Measurements from ENCODE around the gene MRPS11.
"Not testable (repeated sequence)": the region's sequence is repeated elsewhere in the genome, so short reads cannot be mapped to it uniquely, and the experiment has no call there.

Gene MRPS11

GRCh38 chr15:88473661-88474293 lies 6.3 kb downstream of the MRPS11 start:
- WGBS (ENCODE audit: insufficient coverage, insufficient read length): no CpG with 5 or more reads among the region's 4 CpGs
- not testable (repeated sequence) for H3K4me3 ChIP-seq (ENCODE audit: low read length); H3K4me1 ChIP-seq (ENCODE audit: control insufficient read depth, insufficient read depth, low read length); H3K27me3 ChIP-seq (ENCODE audit: control insufficient read depth, insufficient read depth, low read length); DNase-seq (ENCODE audit: low read depth, low spot score); H3K9me3 ChIP-seq (ENCODE audit: control insufficient read depth, insufficient read depth, low read length); H3K27ac ChIP-seq (ENCODE audit: low read length)
- H3K36me3 ChIP-seq (ENCODE audit: control insufficient read depth, insufficient read depth, low read length): peaks cover 10% of the 10 kb centered on the region; the same call in 1 of the 2 replicates

- Histone ChIP-seq H3K4me3 (ENCODE audit: low read length) (no peak overlapping the region), H3K27me3 (ENCODE audit: control insufficient read depth, insufficient read depth, low read length) (no peaks in the 10 kb centered on the region), H3K36me3 (ENCODE audit: control insufficient read depth, insufficient read depth, low read length) (peaks cover 10% of the 10 kb centered on the region; the same call in 1 of the 2 replicates), H3K4me1 (ENCODE audit: control insufficient read depth, insufficient read depth, low read length) (no peaks in the 10 kb centered on the region), H3K9me3 (ENCODE audit: control insufficient read depth, insufficient read depth, low read length) (no peaks in the 10 kb centered on the region), H3K27ac (ENCODE audit: low read length) (no peak overlapping the region)
- no peak for DNase-seq (ENCODE audit: low read depth, low spot score)
- WGBS (ENCODE audit: insufficient coverage, insufficient read length): no CpG with 5 or more reads among the region's 8 CpGs
Measured at GRCh38 chr15:88476635-88477060, 9.1 kb downstream of the MRPS11 start.

GRCh38 chr15:88477126-88477525 lies 9.6 kb downstream of the MRPS11 start:
- H3K27me3 ChIP-seq (ENCODE audit: control insufficient read depth, insufficient read depth, low read length): no peaks in the 10 kb centered on the region
- no peak for DNase-seq (ENCODE audit: low read depth, low spot score)
- WGBS (ENCODE audit: insufficient coverage, insufficient read length): no CpG with 5 or more reads among the region's 7 CpGs
- no peak overlapping the region for H3K27ac ChIP-seq (ENCODE audit: low read length)
- no peaks in the 10 kb centered on the region for H3K9me3 ChIP-seq (ENCODE audit: control insufficient read depth, insufficient read depth, low read length)
- no peaks in the 10 kb centered on the region for H3K4me1 ChIP-seq (ENCODE audit: control insufficient read depth, insufficient read depth, low read length)
- H3K36me3 ChIP-seq (ENCODE audit: control insufficient read depth, insufficient read depth, low read length): peaks cover 10% of the 10 kb centered on the region; the same call in 1 of the 2 replicates
- no peak overlapping the region for H3K4me3 ChIP-seq (ENCODE audit: low read length)

GRCh38 chr15:88477904-88478303 lies 10.4 kb downstream of the MRPS11 start:
- H3K9me3 ChIP-seq (ENCODE audit: control insufficient read depth, insufficient read depth, low read length): no peaks in the 10 kb centered on the region
- H3K4me3 ChIP-seq (ENCODE audit: low read length): no peak overlapping the region
- H3K27ac ChIP-seq (ENCODE audit: low read length): no peak overlapping the region
- no peaks in the 10 kb centered on the region for H3K4me1 ChIP-seq (ENCODE audit: control insufficient read depth, insufficient read depth, low read length)
- H3K36me3 ChIP-seq (ENCODE audit: control insufficient read depth, insufficient read depth, low read length): peaks cover 10% of the 10 kb centered on the region; the same call in 1 of the 2 replicates
- no CpG with 5 or more reads among the region's 5 CpGs for WGBS (ENCODE audit: insufficient coverage, insufficient read length)
- H3K27me3 ChIP-seq (ENCODE audit: control insufficient read depth, insufficient read depth, low read length): no peaks in the 10 kb centered on the region
- DNase-seq (ENCODE audit: low read depth, low spot score): no peak

- WGBS (ENCODE audit: insufficient coverage, insufficient read length): no CpG with 5 or more reads among the region's 3 CpGs
- no peak overlapping the region for H3K4me3 ChIP-seq (ENCODE audit: low read length)
- no peaks in the 10 kb centered on the region for H3K9me3 ChIP-seq (ENCODE audit: control insufficient read depth, insufficient read depth, low read length)
- no peak for DNase-seq (ENCODE audit: low read depth, low spot score)
- no peaks in the 10 kb centered on the region for H3K27me3 ChIP-seq (ENCODE audit: control insufficient read depth, insufficient read depth, low read length)
- peaks cover 1% of the 10 kb centered on the region; the same call in 1 of the 2 replicates for H3K4me1 ChIP-seq (ENCODE audit: control insufficient read depth, insufficient read depth, low read length)
- 0 out of 2 replicates have a peak, but pooled peaks cover 5% of the 10 kb centered on the region for H3K36me3 ChIP-seq (ENCODE audit: control insufficient read depth, insufficient read depth, low read length)
- no peak overlapping the region for H3K27ac ChIP-seq (ENCODE audit: low read length)
Measured at GRCh38 chr15:88479169-88479568, 11.7 kb downstream of the MRPS11 start.

GRCh38 chr15:88480981-88481380 lies 13.5 kb downstream of the MRPS11 start:
- Histone ChIP-seq H3K27ac (ENCODE audit: low read length) (no peak overlapping the region), H3K4me1 (ENCODE audit: control insufficient read depth, insufficient read depth, low read length) (peaks cover 3% of the 10 kb centered on the region)

GRCh38 chr15:88482263-88482662 lies 14.8 kb downstream of the MRPS11 start:
- Histone ChIP-seq H3K27me3 (ENCODE audit: control insufficient read depth, insufficient read depth, low read length) (no peaks in the 10 kb centered on the region), H3K4me3 (ENCODE audit: low read length) (no peak overlapping the region), H3K36me3 (ENCODE audit: control insufficient read depth, insufficient read depth, low read length) (0 out of 2 replicates have a peak, but pooled peaks cover 2% of the 10 kb centered on the region), H3K27ac (ENCODE audit: low read length) (no peak overlapping the region), H3K4me1 (ENCODE audit: control insufficient read depth, insufficient read depth, low read length) (peaks cover 3% of the 10 kb centered on the region), H3K9me3 (ENCODE audit: control insufficient read depth, insufficient read depth, low read length) (no peaks in the 10 kb centered on the region)
- WGBS (ENCODE audit: insufficient coverage, insufficient read length): no CpG with 5 or more reads among the region's 1 CpG
- no peak for DNase-seq (ENCODE audit: low read depth, low spot score)

More at GRCh38 chr15:88480981-88481380, 13.5 kb downstream of the MRPS11 start:
- Histone ChIP-seq H3K4me3 (ENCODE audit: low read length) (no peak overlapping the region), H3K36me3 (ENCODE audit: control insufficient read depth, insufficient read depth, low read length) (0 out of 2 replicates have a peak, but pooled peaks cover 2% of the 10 kb centered on the region), H3K27me3 (ENCODE audit: control insufficient read depth, insufficient read depth, low read length) (no peaks in the 10 kb centered on the region), H3K9me3 (ENCODE audit: control insufficient read depth, insufficient read depth, low read length) (no peaks in the 10 kb centered on the region)
- no CpG with 5 or more reads among the region's 8 CpGs for WGBS (ENCODE audit: insufficient coverage, insufficient read length)
- DNase-seq (ENCODE audit: low read depth, low spot score): no peak

GRCh38 chr15:88484682-88485331 lies 17.3 kb downstream of the MRPS11 start:
- no peak overlapping the region for H3K4me3 ChIP-seq (ENCODE audit: low read length)
- no peak overlapping the region for H3K27ac ChIP-seq (ENCODE audit: low read length)
- no peak for DNase-seq (ENCODE audit: low read depth, low spot score)
- H3K9me3 ChIP-seq (ENCODE audit: control insufficient read depth, insufficient read depth, low read length): no peaks in the 10 kb centered on the region
- no CpG with 5 or more reads among the region's 10 CpGs for WGBS (ENCODE audit: insufficient coverage, insufficient read length)
- H3K27me3 ChIP-seq (ENCODE audit: control insufficient read depth, insufficient read depth, low read length): no peaks in the 10 kb centered on the region
- H3K4me1 ChIP-seq (ENCODE audit: control insufficient read depth, insufficient read depth, low read length): peaks cover 3% of the 10 kb centered on the region
- no peaks in the 10 kb centered on the region for H3K36me3 ChIP-seq (ENCODE audit: control insufficient read depth, insufficient read depth, low read length)

GRCh38 chr15:88487178-88487795 lies 19.8 kb downstream of the MRPS11 start:
- H3K27me3 ChIP-seq (ENCODE audit: control insufficient read depth, insufficient read depth, low read length): no peaks in the 10 kb centered on the region
- WGBS (ENCODE audit: insufficient coverage, insufficient read length): no CpG with 5 or more reads among the region's 2 CpGs
- no peaks in the 10 kb centered on the region for H3K9me3 ChIP-seq (ENCODE audit: control insufficient read depth, insufficient read depth, low read length)
- no peak overlapping the region for H3K4me3 ChIP-seq (ENCODE audit: low read length)
- H3K27ac ChIP-seq (ENCODE audit: low read length): no peak overlapping the region
- H3K4me1 ChIP-seq (ENCODE audit: control insufficient read depth, insufficient read depth, low read length): peaks cover 3% of the 10 kb centered on the region
- H3K36me3 ChIP-seq (ENCODE audit: control insufficient read depth, insufficient read depth, low read length): no peaks in the 10 kb centered on the region
- DNase-seq (ENCODE audit: low read depth, low spot score): no peak

GRCh38 chr15:88487796-88488523 lies 20.5 kb downstream of the MRPS11 start:
- Histone ChIP-seq H3K27me3 (ENCODE audit: control insufficient read depth, insufficient read depth, low read length) (no peaks in the 10 kb centered on the region), H3K36me3 (ENCODE audit: control insufficient read depth, insufficient read depth, low read length) (no peaks in the 10 kb centered on the region), H3K27ac (ENCODE audit: low read length) (no peak overlapping the region), H3K4me1 (ENCODE audit: control insufficient read depth, insufficient read depth, low read length) (peaks cover 3% of the 10 kb centered on the region), H3K4me3 (ENCODE audit: low read length) (no peak overlapping the region), H3K9me3 (ENCODE audit: control insufficient read depth, insufficient read depth, low read length) (no peaks in the 10 kb centered on the region)
- WGBS (ENCODE audit: insufficient coverage, insufficient read length): no CpG with 5 or more reads among the region's 11 CpGs
- DNase-seq (ENCODE audit: low read depth, low spot score): no peak
